ENCODE results near the gene RAPGEF1.

The RAPGEF1 gene

DNA sequence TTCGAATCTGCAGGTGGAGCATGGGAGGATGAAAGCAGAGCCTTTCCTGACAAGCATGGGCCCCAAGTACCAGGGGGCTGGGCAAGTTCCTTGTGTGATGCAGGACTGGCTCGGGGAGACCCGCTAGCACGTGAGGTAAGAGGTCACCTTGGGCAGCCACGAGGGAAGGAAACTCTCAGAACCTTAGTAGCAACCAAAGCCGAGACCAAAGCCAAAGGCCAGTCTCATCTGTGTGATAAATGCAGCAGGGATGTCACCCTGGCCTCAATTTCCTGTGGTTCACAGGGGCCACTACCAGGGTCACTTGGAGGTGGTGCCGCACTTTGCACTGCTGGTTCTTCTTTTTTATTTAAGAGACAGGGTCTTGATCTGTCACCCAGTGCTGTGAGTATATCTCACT, 155.0 kb downstream of the RAPGEF1 start:
- TF ChIP-seq, protein P1, sequence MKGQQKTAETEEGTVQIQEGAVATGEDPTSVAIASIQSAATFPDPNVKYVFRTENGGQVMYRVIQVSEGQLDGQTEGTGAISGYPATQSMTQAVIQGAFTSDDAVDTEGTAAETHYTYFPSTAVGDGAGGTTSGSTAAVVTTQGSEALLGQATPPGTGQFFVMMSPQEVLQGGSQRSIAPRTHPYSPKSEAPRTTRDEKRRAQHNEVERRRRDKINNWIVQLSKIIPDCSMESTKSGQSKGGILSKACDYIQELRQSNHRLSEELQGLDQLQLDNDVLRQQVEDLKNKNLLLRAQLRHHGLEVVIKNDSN (IDR thresholded peaks at IDR 0.05), result no peak
- TF ChIP-seq TAF1 (IDR thresholded peaks at IDR 0.05; ENCODE audit: low read depth) (no peak), ZBTB7A (IDR thresholded peaks at IDR 0.05; ENCODE audit: low read depth) (no peak), YY1 (IDR thresholded peaks at IDR 0.05; ENCODE audit: low read depth) (no peak), TEAD4 (IDR thresholded peaks at IDR 0.05) (no peak)

DNA sequence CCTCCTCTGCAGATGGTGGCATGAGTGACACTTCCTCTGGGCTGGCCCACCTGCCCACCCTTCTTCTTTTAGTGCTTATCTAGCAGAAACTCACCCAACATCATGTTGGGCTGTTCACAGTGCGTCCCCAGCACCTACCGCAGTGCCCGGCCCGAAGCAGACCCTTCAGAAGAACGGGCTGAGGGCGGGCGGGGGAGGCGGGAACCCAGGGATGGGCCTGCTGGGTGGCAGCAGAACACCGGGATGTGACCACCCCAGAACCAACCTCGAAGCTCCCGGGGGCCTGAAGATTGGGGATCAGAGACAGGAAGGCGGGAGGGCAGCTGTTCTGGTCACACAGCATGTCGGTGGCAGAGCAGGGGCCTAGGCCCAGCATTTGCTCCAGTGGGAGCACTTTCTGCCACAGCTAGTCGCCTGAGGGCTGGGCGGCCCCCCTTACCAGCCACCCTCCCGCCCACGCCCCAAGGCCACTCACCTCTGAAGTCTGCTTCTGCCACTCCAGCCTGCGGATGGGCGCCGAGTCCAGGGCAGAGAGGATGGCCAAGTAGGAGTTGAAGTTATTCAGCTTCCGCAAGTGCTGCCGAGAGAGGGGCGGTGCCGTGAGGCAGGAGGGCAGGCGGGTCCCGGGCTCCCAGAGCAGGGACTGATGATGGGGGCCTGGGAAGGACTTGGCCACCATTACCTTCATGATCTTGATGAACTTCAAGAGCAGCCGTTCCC, 155.9 kb downstream of the RAPGEF1 start:
- TF ChIP-seq RAD21 (IDR thresholded peaks at IDR 0.05; ENCODE audit: low read depth), result no peak
- no peak for TF ChIP-seq TEAD4 (IDR thresholded peaks at IDR 0.05)
- TF ChIP-seq, protein P2, sequence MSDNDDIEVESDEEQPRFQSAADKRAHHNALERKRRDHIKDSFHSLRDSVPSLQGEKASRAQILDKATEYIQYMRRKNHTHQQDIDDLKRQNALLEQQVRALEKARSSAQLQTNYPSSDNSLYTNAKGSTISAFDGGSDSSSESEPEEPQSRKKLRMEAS (IDR thresholded peaks at IDR 0.05), result no peak
- TF ChIP-seq, protein P1 (IDR thresholded peaks at IDR 0.05), result no peak
- no peak for TF ChIP-seq TCF12 (IDR thresholded peaks at IDR 0.05; ENCODE audit: low read depth)
- TF ChIP-seq YY1 (IDR thresholded peaks at IDR 0.05; ENCODE audit: low read depth), result no peak
- TF ChIP-seq ZBTB7A (IDR thresholded peaks at IDR 0.05; ENCODE audit: low read depth), result no peak
- TF ChIP-seq FOXM1 (IDR thresholded peaks at IDR 0.05; ENCODE audit: borderline replicate concordance, low read depth), result no peak
- TF ChIP-seq CEBPB (IDR thresholded peaks at IDR 0.05), result no peak
- TF ChIP-seq CREB1 (IDR thresholded peaks at IDR 0.05; ENCODE audit: low read depth), result no peak
- no peak for TF ChIP-seq TAF1 (IDR thresholded peaks at IDR 0.05; ENCODE audit: low read depth)
- TF ChIP-seq NFIC (IDR thresholded peaks at IDR 0.05), result no peak
- TF ChIP-seq EGR1 (IDR thresholded peaks at IDR 0.05), result no peak
- no peak for TF ChIP-seq EP300 (IDR thresholded peaks at IDR 0.05; ENCODE audit: borderline replicate concordance)
- TF ChIP-seq, protein P3, sequence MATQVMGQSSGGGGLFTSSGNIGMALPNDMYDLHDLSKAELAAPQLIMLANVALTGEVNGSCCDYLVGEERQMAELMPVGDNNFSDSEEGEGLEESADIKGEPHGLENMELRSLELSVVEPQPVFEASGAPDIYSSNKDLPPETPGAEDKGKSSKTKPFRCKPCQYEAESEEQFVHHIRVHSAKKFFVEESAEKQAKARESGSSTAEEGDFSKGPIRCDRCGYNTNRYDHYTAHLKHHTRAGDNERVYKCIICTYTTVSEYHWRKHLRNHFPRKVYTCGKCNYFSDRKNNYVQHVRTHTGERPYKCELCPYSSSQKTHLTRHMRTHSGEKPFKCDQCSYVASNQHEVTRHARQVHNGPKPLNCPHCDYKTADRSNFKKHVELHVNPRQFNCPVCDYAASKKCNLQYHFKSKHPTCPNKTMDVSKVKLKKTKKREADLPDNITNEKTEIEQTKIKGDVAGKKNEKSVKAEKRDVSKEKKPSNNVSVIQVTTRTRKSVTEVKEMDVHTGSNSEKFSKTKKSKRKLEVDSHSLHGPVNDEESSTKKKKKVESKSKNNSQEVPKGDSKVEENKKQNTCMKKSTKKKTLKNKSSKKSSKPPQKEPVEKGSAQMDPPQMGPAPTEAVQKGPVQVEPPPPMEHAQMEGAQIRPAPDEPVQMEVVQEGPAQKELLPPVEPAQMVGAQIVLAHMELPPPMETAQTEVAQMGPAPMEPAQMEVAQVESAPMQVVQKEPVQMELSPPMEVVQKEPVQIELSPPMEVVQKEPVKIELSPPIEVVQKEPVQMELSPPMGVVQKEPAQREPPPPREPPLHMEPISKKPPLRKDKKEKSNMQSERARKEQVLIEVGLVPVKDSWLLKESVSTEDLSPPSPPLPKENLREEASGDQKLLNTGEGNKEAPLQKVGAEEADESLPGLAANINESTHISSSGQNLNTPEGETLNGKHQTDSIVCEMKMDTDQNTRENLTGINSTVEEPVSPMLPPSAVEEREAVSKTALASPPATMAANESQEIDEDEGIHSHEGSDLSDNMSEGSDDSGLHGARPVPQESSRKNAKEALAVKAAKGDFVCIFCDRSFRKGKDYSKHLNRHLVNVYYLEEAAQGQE (IDR thresholded peaks at IDR 0.05; ENCODE audit: low read depth), result no peak

DNA sequence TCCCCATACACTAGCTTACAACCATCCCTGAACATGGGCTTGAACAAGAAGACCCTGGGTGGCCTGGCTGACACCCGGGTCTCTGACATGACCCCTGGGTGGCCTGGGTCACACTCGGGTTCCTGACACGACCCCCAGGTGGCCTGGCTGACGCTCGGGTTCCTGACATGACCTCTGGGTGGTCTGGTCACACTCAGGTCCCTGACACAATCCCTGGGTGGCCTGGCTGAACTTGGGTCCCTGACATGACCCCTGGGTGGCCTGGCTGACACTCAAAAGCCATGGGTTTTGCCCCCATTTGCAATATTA, 156.6 kb downstream of the RAPGEF1 start:
- TF ChIP-seq, protein P2 (IDR thresholded peaks at IDR 0.05), result no peak
- TF ChIP-seq EGR1 (IDR thresholded peaks at IDR 0.05), result no peak
- no peak for TF ChIP-seq TAF1 (IDR thresholded peaks at IDR 0.05; ENCODE audit: low read depth)
- TF ChIP-seq TCF12 (IDR thresholded peaks at IDR 0.05; ENCODE audit: low read depth), result no peak
- TF ChIP-seq TEAD4 (IDR thresholded peaks at IDR 0.05), result no peak
- TF ChIP-seq FOXM1 (IDR thresholded peaks at IDR 0.05; ENCODE audit: borderline replicate concordance, low read depth), result no peak
- TF ChIP-seq CREB1 (IDR thresholded peaks at IDR 0.05; ENCODE audit: low read depth), result no peak
- TF ChIP-seq ZBTB7A (IDR thresholded peaks at IDR 0.05; ENCODE audit: low read depth), result no peak
- TF ChIP-seq EP300 (IDR thresholded peaks at IDR 0.05; ENCODE audit: borderline replicate concordance), result no peak
- TF ChIP-seq RAD21 (IDR thresholded peaks at IDR 0.05; ENCODE audit: low read depth), result no peak
- no peak for TF ChIP-seq YY1 (IDR thresholded peaks at IDR 0.05; ENCODE audit: low read depth)
- no peak for TF ChIP-seq NFIC (IDR thresholded peaks at IDR 0.05)
- no peak for TF ChIP-seq CEBPB (IDR thresholded peaks at IDR 0.05)
- TF ChIP-seq, protein P3 (IDR thresholded peaks at IDR 0.05; ENCODE audit: low read depth), result no peak
- TF ChIP-seq, protein P1 (IDR thresholded peaks at IDR 0.05), result no peak

DNA sequence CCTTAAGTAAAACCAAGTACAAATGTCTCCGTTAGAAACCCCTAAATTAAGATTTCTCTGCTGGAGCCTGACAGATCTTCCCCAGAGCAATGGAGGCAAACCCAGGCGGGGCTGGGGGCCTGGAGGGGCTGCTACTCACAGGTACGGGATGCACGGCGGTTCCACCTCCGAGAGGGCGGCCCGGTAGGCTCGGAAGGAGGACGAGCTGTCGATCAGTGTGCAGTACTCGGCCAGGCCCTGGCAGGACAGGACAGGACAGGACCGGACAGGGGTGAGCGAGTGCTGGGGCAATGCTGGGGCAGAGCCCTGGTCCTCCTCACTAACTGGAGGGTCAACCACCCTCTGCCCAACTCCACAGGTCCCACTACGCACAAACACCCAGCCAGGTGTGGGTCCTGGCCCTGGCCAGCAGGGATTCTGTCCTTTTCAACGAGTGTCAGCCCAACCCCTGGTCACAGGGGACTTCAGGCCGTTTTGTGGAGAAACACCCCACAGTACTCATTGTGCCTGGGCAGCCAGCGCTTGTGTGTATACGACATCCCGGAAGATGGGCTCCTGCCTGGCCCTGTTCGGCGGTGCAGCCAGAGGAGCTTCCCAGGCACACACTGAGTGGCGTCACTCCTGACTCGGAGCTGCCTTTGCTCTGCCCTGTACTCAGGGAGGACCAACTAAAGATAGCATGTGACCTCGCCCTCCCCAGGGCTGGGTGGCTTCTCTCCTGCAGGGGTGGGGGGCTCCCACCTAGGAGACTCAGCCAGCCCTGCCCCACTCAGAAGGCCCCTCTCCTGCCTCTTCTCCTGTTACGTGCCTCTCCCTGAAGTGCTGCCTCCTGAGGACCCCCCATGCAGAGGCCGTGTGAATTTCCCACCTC, 157.2 kb downstream of the RAPGEF1 start:
- TF ChIP-seq NFIC (IDR thresholded peaks at IDR 0.05) (no peak), FOXM1 (IDR thresholded peaks at IDR 0.05; ENCODE audit: borderline replicate concordance, low read depth) (no peak), YY1 (IDR thresholded peaks at IDR 0.05; ENCODE audit: low read depth) (no peak), EGR1 (IDR thresholded peaks at IDR 0.05) (no peak), TEAD4 (IDR thresholded peaks at IDR 0.05) (no peak), RAD21 (IDR thresholded peaks at IDR 0.05; ENCODE audit: low read depth) (no peak), CEBPB (IDR thresholded peaks at IDR 0.05) (no peak), TCF12 (IDR thresholded peaks at IDR 0.05; ENCODE audit: low read depth) (no peak), ZBTB7A (IDR thresholded peaks at IDR 0.05; ENCODE audit: low read depth) (no peak), EP300 (IDR thresholded peaks at IDR 0.05; ENCODE audit: borderline replicate concordance) (no peak), TAF1 (IDR thresholded peaks at IDR 0.05; ENCODE audit: low read depth) (no peak), CREB1 (IDR thresholded peaks at IDR 0.05; ENCODE audit: low read depth) (no peak)
- TF ChIP-seq, protein P3 (IDR thresholded peaks at IDR 0.05; ENCODE audit: low read depth), result no peak
- TF ChIP-seq, protein P2 (IDR thresholded peaks at IDR 0.05), result no peak
- TF ChIP-seq, protein P1 (IDR thresholded peaks at IDR 0.05), result no peak
